ENCODE results near the gene NAA38. TPM values are rescaled to one million over a fixed set of nuclear protein-coding genes. Genes with fewer than 3 reads are reported as not detected.
"Not testable (repeated sequence)": the region's sequence is repeated elsewhere in the genome, so short reads cannot be mapped to it uniquely, and the experiment has no call there.

NAA38 gene
- total RNA-seq, 1 donor from 2014 or later = 152 TPM

- DNase-seq (ENCODE audit: low read depth in 2 of 2) = no peak
These were observed 24.7 kb upstream of the NAA38 start for GRCh38 chr17:7882068-7882467.

- peak in 1 of 2 donors; percentile 56 for DNase-seq (ENCODE audit: low read depth in 2 of 2)
These were observed 24.1 kb upstream of the NAA38 start for GRCh38 chr17:7881276-7882054.

- DNase-seq (ENCODE audit: low read depth in 2 of 2) = no peak
These were observed 22.9 kb upstream of the NAA38 start for GRCh38 chr17:7880076-7880868.

- no peak for DNase-seq (ENCODE audit: low read depth in 2 of 2)
These were observed 20.9 kb upstream of the NAA38 start for GRCh38 chr17:7878234-7878633.

GRCh38 chr17:7875804-7876370 is 18.5 kb upstream of the NAA38 start:
- DNase-seq (ENCODE audit: low read depth in 2 of 2) = no peak

GRCh38 chr17:7873051-7873450 is 15.7 kb upstream of the NAA38 start:
- DNase-seq (ENCODE audit: low read depth in 2 of 2) = no peak

- DNase-seq (ENCODE audit: low read depth in 2 of 2) = no peak
These were observed 10.5 kb upstream of the NAA38 start for GRCh38 chr17:7867881-7868329.

- DNase-seq (ENCODE audit: low read depth in 2 of 2) = no peak
These were observed 7.8 kb upstream of the NAA38 start for GRCh38 chr17:7864995-7865650.

- not testable (repeated sequence) for DNase-seq (ENCODE audit: low read depth in 2 of 2)
These were observed 7.0 kb upstream of the NAA38 start for GRCh38 chr17:7864384-7864783.

GRCh38 chr17:7862692-7863437 is 5.5 kb upstream of the NAA38 start:
- DNase-seq (ENCODE audit: low read depth in 2 of 2) = peak; percentile 56 to 62

GRCh38 chr17:7859028-7859427 is 1.7 kb upstream of the NAA38 start:
- DNase-seq (ENCODE audit: low read depth in 2 of 2) = no peak

- peak; percentile 65 to 69 for DNase-seq (ENCODE audit: low read depth in 2 of 2)
These were observed 1.1 kb upstream of the NAA38 start for GRCh38 chr17:7858522-7858810.

GRCh38 chr17:7857713-7858521 is 558 bp upstream of the NAA38 start, which contains the start of gene CYB5D1:
Gene CYB5D1, plus strand, starts transcription at chr17:7858003. Its CDS starts 132 bp downstream, at chr17:7858135.
- DNase-seq (ENCODE audit: low read depth in 2 of 2) = peak; percentile 95 to 96

- DNase-seq (ENCODE audit: low read depth in 2 of 2) = peak; percentile 58 to 91
These were observed 1.1 kb downstream of the NAA38 start for GRCh38 chr17:7856011-7856810.

- DNase-seq (ENCODE audit: low read depth in 2 of 2) = no peak
These were observed 1.7 kb downstream of the NAA38 start for GRCh38 chr17:7855660-7856010.

GRCh38 chr17:7854851-7855659 is 2.3 kb downstream of the NAA38 start, which contains the start of gene TMEM88:
Gene TMEM88, plus strand, starts transcription at chr17:7855066. Its CDS starts 9 bp downstream, at chr17:7855075.
- DNase-seq (ENCODE audit: low read depth in 2 of 2) = peak; percentile 34 to 49

- DNase-seq (ENCODE audit: low read depth in 2 of 2) = no peak
These were observed 3.1 kb downstream of the NAA38 start for GRCh38 chr17:7854078-7854777.

- no peak for DNase-seq (ENCODE audit: low read depth in 2 of 2)
These were observed 3.7 kb downstream of the NAA38 start for GRCh38 chr17:7853691-7854038.
